HG02870 (cell line): ENCODE data around the gene RGS14.
"Not testable (repeated sequence)": the region's sequence is repeated elsewhere in the genome, so short reads cannot be mapped to it uniquely, and the experiment has no call there.

ENCODE experiments used
- ATAC-seq: cut with Tn5 transposase; IDR thresholded peaks from one replicate; pipeline ENCODE4 v1.9.1; 2021; ENCODE audit warnings: mild to moderate bottlenecking, moderate library complexity; ENCODE audit not compliant: unreplicated experiment

Gene RGS14

GRCh38 chr5:177363565-177363964 lies 5.8 kb downstream of the RGS14 start:
- ATAC-seq, result no peak

- ATAC-seq, result peak; percentile 41
These were observed 6.6 kb downstream of the RGS14 start for GRCh38 chr5:177364159-177364962.

GRCh38 chr5:177365845-177366527 lies 8.3 kb downstream of the RGS14 start:
- no peak for ATAC-seq

- ATAC-seq, result no peak
These were observed 9.0 kb downstream of the RGS14 start for GRCh38 chr5:177366528-177367322.

DNA sequence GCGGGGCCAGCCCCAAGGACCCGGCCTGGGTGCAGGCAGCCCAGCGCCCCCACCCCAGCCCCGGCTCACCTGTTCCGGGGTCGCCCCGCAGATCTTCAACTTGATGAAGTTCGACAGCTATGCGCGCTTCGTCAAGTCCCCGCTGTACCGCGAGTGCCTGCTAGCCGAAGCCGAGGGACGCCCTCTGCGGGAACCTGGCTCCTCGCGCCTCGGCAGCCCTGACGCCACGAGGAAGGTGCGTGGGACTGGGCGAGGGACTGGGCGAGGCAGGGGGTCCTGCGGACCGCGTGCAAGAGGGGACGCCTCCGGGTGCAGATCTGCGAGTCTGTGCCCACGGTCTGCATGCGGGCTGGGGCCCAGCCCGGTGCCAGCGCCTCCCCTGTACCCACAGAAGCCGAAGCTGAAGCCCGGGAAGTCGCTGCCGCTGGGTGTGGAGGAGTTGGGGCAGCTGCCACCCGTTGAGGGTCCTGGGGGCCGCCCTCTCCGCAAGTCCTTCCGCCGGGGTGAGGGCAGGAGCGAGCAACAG lies 9.7 kb downstream of the RGS14 start:
- ATAC-seq, result no peak

DNA sequence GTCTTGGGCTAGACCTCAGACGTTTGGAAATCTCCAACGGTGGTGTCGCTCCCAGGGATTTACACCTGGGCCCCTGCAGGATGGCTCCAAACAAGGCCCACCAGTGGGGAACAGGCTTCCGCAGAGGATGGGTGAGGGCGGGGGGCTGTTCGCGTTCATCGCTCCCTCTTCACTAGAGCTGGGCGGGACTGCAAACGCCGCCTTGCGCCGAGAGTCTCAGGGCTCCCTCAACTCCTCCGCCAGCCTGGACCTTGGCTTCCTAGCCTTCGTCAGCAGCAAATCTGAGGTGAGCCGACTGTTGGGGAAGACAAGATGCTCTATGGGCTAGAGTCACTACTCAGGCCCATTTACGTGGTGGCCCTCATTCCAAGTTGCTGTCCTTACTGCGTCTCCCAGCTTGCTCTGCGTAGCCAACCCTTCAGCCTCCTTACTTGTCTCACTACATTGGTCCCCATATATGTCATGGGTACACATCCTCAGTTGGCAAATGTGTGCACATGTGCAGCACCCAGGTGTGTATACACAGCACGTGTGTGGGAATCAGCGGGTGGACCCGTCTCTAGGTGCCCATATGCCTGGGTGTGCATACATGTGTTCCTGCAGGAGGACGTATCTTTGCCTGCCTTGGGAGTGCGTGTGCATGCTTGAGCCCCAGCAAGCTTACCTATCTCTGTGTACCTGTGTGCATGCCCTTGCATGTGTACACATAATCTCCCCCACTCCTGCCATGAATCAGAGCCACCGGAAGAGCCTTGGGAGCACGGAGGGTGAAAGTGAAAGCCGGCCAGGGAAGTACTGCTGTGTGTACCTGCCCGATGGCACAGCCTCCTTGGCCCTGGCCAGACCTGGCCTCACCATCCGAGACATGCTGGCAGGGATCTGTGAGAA lies 10.5 kb downstream of the RGS14 start:
- no peak for ATAC-seq

- ATAC-seq, result no peak
These were observed 11.3 kb downstream of the RGS14 start for GRCh38 chr5:177368869-177369644.

- no peak for ATAC-seq
These were observed 12.1 kb downstream of the RGS14 start for GRCh38 chr5:177369645-177370440.

DNA sequence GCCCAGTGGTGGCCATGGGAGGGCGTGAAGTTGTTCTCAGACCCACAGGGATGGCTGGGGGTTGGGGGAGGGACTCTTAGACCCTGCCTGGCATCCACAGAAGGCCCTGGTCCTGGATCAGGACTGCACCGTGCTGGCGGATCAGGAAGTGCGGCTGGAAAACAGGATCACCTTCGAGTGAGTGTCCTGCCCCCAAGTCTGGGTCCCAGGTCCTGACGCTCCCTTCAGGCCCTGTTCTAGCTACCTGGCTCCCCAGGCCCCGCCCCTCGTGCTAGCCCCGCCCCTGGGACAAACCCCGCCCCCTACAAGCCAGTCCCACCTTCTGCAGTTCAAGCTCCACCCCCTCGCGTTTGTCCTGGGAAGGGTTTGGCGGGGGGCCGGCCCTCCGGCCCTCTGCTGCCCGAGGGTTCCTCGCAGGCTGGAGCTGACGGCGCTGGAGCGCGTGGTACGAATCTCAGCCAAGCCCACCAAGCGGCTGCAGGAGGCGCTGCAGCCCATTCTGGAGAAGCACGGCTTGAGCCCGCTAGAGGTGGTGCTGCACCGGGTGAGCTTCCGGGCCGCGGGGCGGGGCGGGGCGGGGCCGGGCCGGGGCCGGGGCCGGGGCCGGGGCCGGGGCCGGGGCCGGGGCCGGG lies 12.9 kb downstream of the RGS14 start:
- ATAC-seq, result no peak

GRCh38 chr5:177371120-177372033 lies 13.7 kb downstream of the RGS14 start:
- ATAC-seq, result no peak

- ATAC-seq, result no peak
These were observed 14.5 kb downstream of the RGS14 start for GRCh38 chr5:177372034-177372896.

GRCh38 chr5:177372910-177373309 lies 15.2 kb downstream of the RGS14 start:
- no peak for ATAC-seq

DNA sequence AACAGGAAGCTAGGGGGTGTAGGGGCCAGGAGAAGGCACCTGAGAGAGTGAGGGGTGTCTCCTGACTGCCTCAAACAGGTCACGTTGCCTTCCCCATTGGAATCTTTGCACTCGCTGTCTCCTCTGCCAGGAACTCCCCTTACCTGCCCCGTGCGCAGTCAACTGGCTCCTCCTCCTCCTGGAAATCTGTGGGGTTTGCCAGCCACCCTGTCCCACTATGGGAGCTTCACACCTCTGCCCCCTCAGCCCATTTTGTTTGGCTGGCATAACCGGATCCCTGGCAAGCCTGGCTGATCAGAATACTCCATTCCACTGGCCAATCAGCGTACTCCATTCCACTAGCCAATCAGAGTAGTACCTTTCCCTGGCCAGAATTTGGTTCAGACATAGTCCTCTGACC lies 16.1 kb downstream of the RGS14 start:
- no peak for ATAC-seq

- no peak for ATAC-seq
These were observed 16.5 kb downstream of the RGS14 start for GRCh38 chr5:177374211-177374610.

- not testable (repeated sequence) for ATAC-seq
These were observed 17.8 kb downstream of the RGS14 start for GRCh38 chr5:177375516-177375915.

DNA sequence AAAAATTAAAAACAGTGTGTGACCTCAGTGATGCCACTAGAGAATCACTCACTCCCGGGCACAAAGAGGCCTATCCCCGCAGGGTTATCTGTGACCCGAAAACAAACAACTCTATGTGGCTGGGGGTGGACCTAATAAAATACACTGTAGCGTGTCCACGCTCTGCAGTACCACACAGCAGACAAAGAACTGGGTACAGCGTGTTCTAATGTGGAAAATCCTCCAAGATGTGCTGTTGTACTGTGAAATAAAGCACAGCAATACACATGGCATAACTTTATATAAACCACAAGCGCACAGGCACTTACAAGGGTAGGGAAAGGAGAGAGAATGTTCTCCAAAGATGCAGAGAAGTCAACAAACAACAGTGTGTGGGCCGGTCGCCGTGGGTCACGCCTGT lies 18.4 kb downstream of the RGS14 start:
- no peak for ATAC-seq
